Cardiac muscle cell (in vitro differentiated cells and primary cell): Measurements from ENCODE around the gene NCLN. TPM values are rescaled to one million over a fixed set of nuclear protein-coding genes. Genes with fewer than 3 reads are reported as not detected.
A peak's percentile ranks its signal among the peaks of the same experiment; 100 is the strongest.
"Not testable (repeated sequence)": the region's sequence is repeated elsewhere in the genome, so short reads cannot be mapped to it uniquely, and the experiment has no call there.

Experiments
- DNase-seq, 2 donors: peaks; one replicate each; pipeline versions ENCODE4 v3.0.0 to v3.0.0-alpha.2; 2010 to 2017; ENCODE audit warnings: low read depth in 1 of 2, low spot score in 1 of 2
- H3K27ac ChIP-seq: fragments of 200-600 bp; sonication (generic); 2 replicates; pipeline ENCODE4 v1.5.1; 2016
- H3K27me3 ChIP-seq: fragments of 200-600 bp; sonication (generic); 2 replicates; pipeline ENCODE4 v1.6.0; 2016; ENCODE audit warnings: control low read depth
- H3K36me3 ChIP-seq: fragments of 200-600 bp; sonication (generic); 2 replicates; pipeline ENCODE4 v1.5.1; 2016; ENCODE audit warnings: control low read depth
- H3K4me1 ChIP-seq: fragments of 200-600 bp; sonication (generic); 2 replicates; pipeline ENCODE4 v1.8.1; 2017; ENCODE audit warnings: low read depth, mild to moderate bottlenecking, mixed run types
- H3K4me3 ChIP-seq: fragments of 200-600 bp; sonication (generic); 2 replicates; pipeline ENCODE4 v1.5.1; 2016; ENCODE audit warnings: mild to moderate bottlenecking
- H3K9me3 ChIP-seq: fragments of 200-600 bp; sonication (generic); 2 replicates; pipeline ENCODE4 v1.5.1; 2017; ENCODE audit warnings: low read depth, mild to moderate bottlenecking, control low read depth
- CTCF ChIP-seq: IDR thresholded peaks from 2 replicates; pipeline ENCODE4 v1.5.1; 2012; ENCODE audit warnings: low read depth, mild to moderate bottlenecking, low read length
- polyA plus RNA-seq: library from polyadenylated mRNA; unstranded; fragments of >200 nt; fragmentation: Nextera tagmentation; extraction: Ambion mirVana; gene quantifications from 2 replicates; pipeline ENCODE4 v1.2.1, GENCODE V29; 2016
- total RNA-seq: library from RNA; depleted of rRNA; stranded (reverse); fragments of >200 nt; gene quantifications from 2 replicates; pipeline ENCODE4 v1.2.3, GENCODE V29; 2016

NCLN gene
- total and polyA plus RNA-seq, 2 experiments from 2014 or later, result 30.6 to 55.7 TPM

DNA sequence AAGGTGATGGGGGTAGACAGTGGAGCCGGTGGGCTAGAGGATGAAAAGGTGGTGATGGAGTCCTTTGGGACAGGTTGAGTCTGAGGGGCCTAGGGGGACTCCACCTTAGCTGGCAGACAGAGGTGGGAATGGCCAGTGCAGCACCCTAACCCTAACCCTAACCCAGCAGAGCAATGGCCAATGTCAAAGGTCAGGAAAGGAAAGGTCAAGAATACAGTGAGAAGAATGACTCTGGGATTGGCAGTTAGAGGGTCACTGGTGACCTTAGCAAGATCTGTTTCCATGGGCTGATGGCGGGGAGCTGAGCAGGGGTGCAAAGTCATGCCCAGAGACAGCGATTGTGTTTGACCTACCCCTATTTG, 33.3 kb upstream of the NCLN start:
- H3K27me3 ChIP-seq, result no peaks in the 10 kb centered on the region
- no peaks in the 10 kb centered on the region for H3K4me1 ChIP-seq
- H3K9me3 ChIP-seq, result no peaks in the 10 kb centered on the region
- no peak overlapping the region for H3K4me3 ChIP-seq
- H3K36me3 ChIP-seq, result no peaks in the 10 kb centered on the region
- DNase-seq, result no peak
- TF ChIP-seq CTCF, result no peak
- no peak overlapping the region for H3K27ac ChIP-seq

- Histone ChIP-seq H3K4me3 (no peak overlapping the region), H3K27ac (no peak overlapping the region), H3K9me3 (no peaks in the 10 kb centered on the region), H3K27me3 (no peaks in the 10 kb centered on the region), H3K36me3 (no peaks in the 10 kb centered on the region), H3K4me1 (no peaks in the 10 kb centered on the region)
- no peak for DNase-seq
- no peak for TF ChIP-seq CTCF
Measured at GRCh38 chr19:3153286-3154230, 32.2 kb upstream of the NCLN start.

DNA sequence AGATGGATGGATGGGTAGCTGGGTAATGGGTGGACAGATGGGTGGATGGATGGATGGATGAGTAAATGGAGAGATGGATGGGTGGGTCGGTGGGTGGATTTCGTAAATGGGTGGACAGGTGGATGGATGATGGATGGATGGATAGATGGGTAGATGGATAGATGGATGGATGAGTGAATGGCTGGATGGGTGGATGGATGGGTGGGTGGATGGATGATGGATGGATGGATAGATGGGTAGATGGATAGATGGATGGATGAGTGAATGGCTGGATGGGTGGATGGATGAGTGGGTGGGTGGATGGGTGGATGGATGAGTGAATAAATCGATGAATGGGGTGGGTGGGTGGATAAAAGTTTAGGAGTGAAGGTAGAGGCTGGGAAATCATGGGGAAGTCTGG, 31.3 kb upstream of the NCLN start:
- H3K9me3 ChIP-seq, H3K27me3 ChIP-seq, H3K4me3 ChIP-seq, H3K27ac ChIP-seq, H3K36me3 ChIP-seq, DNase-seq, H3K4me1 ChIP-seq: not testable (repeated sequence)

DNA sequence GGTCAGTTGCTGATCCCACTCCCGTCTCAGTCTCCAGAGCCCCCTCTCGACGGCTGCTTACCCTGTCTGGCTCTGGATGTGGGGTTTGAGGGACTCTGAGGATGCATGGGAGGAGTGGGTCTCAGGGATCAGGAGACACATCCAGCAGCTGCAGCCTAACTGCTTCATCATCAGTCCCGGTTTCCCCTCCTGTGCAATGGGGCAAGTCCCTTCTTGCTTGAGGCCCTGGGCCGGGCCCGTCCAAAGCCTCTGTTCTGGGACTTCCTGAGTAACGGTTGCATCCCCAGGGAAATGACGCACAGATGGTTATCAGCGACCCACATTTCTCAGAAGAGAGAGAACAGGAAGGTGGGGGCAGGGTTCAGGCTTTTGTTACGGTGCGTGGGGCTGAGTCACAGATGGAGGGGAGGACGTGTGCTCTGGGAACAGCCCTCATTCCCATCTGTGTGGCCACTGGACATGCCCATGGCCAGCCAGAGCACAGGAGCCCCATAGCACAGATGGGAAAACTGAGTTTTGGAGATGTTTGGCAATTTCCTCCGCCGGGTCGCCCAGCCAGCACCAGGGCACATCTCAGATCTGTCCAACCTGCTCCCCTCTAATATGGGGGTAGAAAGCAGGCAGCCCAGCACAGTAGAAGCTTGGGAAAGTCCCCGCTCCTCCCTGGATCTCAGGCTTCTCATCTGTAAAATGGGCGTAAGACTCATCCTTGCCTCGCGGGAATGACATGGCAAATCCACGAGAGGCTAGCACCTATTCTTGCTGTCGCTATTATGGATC, 30.6 kb upstream of the NCLN start:
- H3K9me3 ChIP-seq, result no peaks in the 10 kb centered on the region
- no peak for TF ChIP-seq CTCF
- no peaks in the 10 kb centered on the region for H3K36me3 ChIP-seq
- H3K4me3 ChIP-seq, result no peak overlapping the region
- H3K27me3 ChIP-seq, result no peaks in the 10 kb centered on the region
- no peaks in the 10 kb centered on the region for H3K4me1 ChIP-seq
- H3K27ac ChIP-seq, result no peak overlapping the region
- DNase-seq, result peak in 1 of 2 donors; percentile 99

DNA sequence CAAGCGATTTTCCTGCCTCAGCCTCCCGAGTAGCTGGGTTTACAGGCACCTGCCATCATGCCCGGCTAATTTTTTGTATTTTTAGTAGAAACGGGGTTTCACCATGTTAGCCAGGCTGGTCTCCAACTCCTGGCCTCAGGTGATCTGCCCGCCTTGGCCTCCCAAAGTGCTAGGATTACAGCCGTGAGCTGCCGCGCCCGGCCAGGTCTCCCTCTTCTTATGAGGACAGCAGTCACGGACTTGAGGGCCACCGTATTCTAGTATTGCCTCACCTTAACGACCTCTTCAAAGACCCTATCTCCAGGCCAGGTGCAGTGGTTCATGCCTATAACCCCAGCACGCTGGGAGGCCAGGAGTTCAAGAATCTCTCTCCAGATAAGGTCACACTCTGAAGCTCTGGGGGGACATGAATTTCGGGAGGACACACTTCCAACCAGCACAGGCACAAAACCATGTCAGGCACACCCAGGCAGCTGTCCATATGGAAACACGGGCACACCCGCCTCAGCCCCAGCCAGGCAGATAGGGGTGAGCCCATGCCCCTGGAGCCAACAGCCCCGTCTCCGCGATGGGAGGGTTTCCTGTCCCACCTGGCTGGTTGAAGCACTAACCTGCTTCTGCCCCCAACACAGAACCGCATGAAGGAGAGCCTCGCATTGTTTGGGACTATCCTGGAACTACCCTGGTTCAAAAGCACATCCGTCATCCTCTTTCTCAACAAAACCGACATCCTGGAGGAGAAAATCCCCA, 28.5 kb upstream of the NCLN start:
- no peak overlapping the region for H3K4me3 ChIP-seq
- no peak for DNase-seq
- TF ChIP-seq CTCF, result no peak

More for the DNA sequence above, 28.5 kb upstream of the NCLN start:
- no peaks in the 10 kb centered on the region for H3K4me1 ChIP-seq
- no peak overlapping the region for H3K27ac ChIP-seq
- no peaks in the 10 kb centered on the region for H3K36me3 ChIP-seq
- H3K27me3 ChIP-seq, result no peaks in the 10 kb centered on the region
- no peaks in the 10 kb centered on the region for H3K9me3 ChIP-seq
